IPS DF 6.9 (cell line): ENCODE data around the gene CALHM4.

ENCODE experiments used
- DNase-seq: peaks from one replicate; pipeline ENCODE4 v3.0.0-alpha.2; 2013; ENCODE audit warnings: low read depth, low spot score
- H3K27ac ChIP-seq: one replicate; pipeline ENCODE4 v1.5.1; 2013; ENCODE audit warnings: low read length, control low read depth
- H3K27me3 ChIP-seq: 2 replicates; pipeline ENCODE4 v1.6.1; 2013; ENCODE audit warnings: mild to moderate bottlenecking, low read length; ENCODE audit not compliant: control insufficient read depth, insufficient read depth
- H3K36me3 ChIP-seq: 2 replicates; pipeline ENCODE4 v1.6.1; 2013; ENCODE audit warnings: low read length; ENCODE audit not compliant: control insufficient read depth, insufficient read depth
- H3K4me1 ChIP-seq: 2 replicates; pipeline ENCODE4 v1.6.1; 2013; ENCODE audit warnings: low read length; ENCODE audit not compliant: control insufficient read depth, insufficient read depth
- H3K4me3 ChIP-seq: 2 replicates; pipeline ENCODE4 v1.5.1; 2013; ENCODE audit warnings: mild to moderate bottlenecking, low read length
- H3K9me3 ChIP-seq: 2 replicates; pipeline ENCODE4 v1.6.1; 2013; ENCODE audit warnings: low read length, inconsistent platforms; ENCODE audit not compliant: control insufficient read depth, insufficient read depth
- WGBS: extraction: QIAGEN DNeasy Blood & Tissue Kit; methylation state at CpG from one replicate; pipeline ENCODE4 v1.1.7; 2013; ENCODE audit warnings: mixed read lengths, missing lambda C conversion rate; ENCODE audit not compliant: insufficient read length, insufficient coverage; 5-methylcytosine and 5-hydroxymethylcytosine counted together

CALHM4 gene

DNA sequence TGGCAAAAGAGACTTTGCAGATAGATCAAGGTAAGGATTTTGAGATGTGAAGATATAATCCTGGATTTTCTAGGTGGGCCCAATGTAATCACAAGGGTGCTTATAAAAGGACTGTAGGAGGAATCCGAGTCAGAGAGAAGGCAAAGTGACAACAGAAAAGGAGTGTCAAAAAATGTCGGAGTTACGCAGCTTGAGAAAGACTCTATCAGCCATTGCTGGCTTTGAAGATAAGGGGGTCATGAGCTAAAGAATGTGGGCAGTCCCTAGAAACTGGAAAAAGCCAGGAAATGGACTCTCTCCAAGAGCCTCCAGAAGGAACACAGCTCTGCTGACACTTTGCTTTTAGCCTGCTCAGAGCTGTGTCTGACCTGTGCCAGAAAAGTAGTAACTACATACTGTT is 9.1 kb downstream of the CALHM4 start:
- Histone ChIP-seq H3K4me1 (no peaks in the 10 kb centered on the region), H3K9me3 (no peaks in the 10 kb centered on the region), H3K27me3 (no peaks in the 10 kb centered on the region), H3K36me3 (no peaks in the 10 kb centered on the region), H3K4me3 (no peak overlapping the region), H3K27ac (no peak overlapping the region)
- no peak for DNase-seq
- no CpG with 5 or more reads among the region's 3 CpGs for WGBS

- Histone ChIP-seq H3K27ac (no peak overlapping the region), H3K27me3 (no peaks in the 10 kb centered on the region), H3K36me3 (no peaks in the 10 kb centered on the region), H3K4me1 (no peaks in the 10 kb centered on the region), H3K9me3 (no peaks in the 10 kb centered on the region), H3K4me3 (no peak overlapping the region)
- DNase-seq, result no peak
- WGBS, result no CpG with 5 or more reads among the region's 9 CpGs
Observed at GRCh38 chr6:116563830-116564229, 10.3 kb downstream of the CALHM4 start.

DNA sequence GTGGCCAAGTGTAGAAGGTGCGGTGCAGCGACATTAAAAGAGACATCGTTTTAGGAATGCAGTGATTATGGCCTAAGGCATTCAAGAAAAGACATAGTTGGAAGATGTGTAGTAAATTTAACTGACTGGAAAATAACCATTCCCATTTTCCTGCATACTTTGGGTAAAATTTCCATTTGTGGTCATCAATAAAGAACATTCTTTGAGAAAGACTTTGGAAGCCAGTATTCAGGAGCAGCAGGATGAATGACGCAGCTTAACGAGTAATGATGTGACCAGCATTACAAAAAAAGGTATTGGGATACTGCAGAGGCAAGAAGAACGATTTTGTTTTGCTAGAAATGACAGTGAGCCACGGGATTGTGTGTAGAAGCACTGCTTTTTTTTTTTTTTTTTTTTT is 10.8 kb downstream of the CALHM4 start:
- WGBS, result no CpG with 5 or more reads among the region's 7 CpGs
- H3K27ac ChIP-seq, result no peak overlapping the region
- H3K27me3 ChIP-seq, result no peaks in the 10 kb centered on the region
- H3K4me3 ChIP-seq, result no peak overlapping the region
- no peak for DNase-seq
- no peaks in the 10 kb centered on the region for H3K4me1 ChIP-seq
- H3K36me3 ChIP-seq, result no peaks in the 10 kb centered on the region
- H3K9me3 ChIP-seq, result no peaks in the 10 kb centered on the region

GRCh38 chr6:116564921-116565872 is 11.6 kb downstream of the CALHM4 start:
- DNase-seq, result no peak
- Histone ChIP-seq H3K9me3 (no peaks in the 10 kb centered on the region), H3K27ac (no peak overlapping the region), H3K4me3 (no peak overlapping the region), H3K27me3 (no peaks in the 10 kb centered on the region), H3K4me1 (no peaks in the 10 kb centered on the region), H3K36me3 (no peaks in the 10 kb centered on the region)
- WGBS, result no CpG with 5 or more reads among the region's 42 CpGs

- Histone ChIP-seq H3K4me3 (no peak overlapping the region), H3K36me3 (no peaks in the 10 kb centered on the region), H3K4me1 (no peaks in the 10 kb centered on the region), H3K9me3 (no peaks in the 10 kb centered on the region), H3K27me3 (no peaks in the 10 kb centered on the region), H3K27ac (no peak overlapping the region)
- DNase-seq, result no peak
Observed at GRCh38 chr6:116568111-116568510, 14.6 kb downstream of the CALHM4 start.

GRCh38 chr6:116568821-116569755 is 15.5 kb downstream of the CALHM4 start:
- Histone ChIP-seq H3K4me3 (no peak overlapping the region), H3K27ac (no peak overlapping the region), H3K36me3 (no peaks in the 10 kb centered on the region), H3K9me3 (no peaks in the 10 kb centered on the region), H3K27me3 (no peaks in the 10 kb centered on the region), H3K4me1 (no peaks in the 10 kb centered on the region)
- DNase-seq, result no peak
- no CpG with 5 or more reads among the region's 7 CpGs for WGBS

GRCh38 chr6:116570856-116571682 is 17.5 kb downstream of the CALHM4 start, which contains the start of gene RWDD1:
TSS of gene RWDD1 (plus strand) at chr6:116571504. CDS start at chr6:116571583, 79 bp downstream.
- no peaks in the 10 kb centered on the region for H3K4me1 ChIP-seq
- H3K9me3 ChIP-seq, result no peaks in the 10 kb centered on the region
- H3K4me3 ChIP-seq, result peak within 1 kb of the TSS; percentile 85
- WGBS, result no CpG with 5 or more reads among the region's 62 CpGs
- no peaks in the 10 kb centered on the region for H3K36me3 ChIP-seq
- peak; percentile 95 for DNase-seq
- no peaks in the 10 kb centered on the region for H3K27me3 ChIP-seq
- no peak within 1 kb of the TSS for H3K27ac ChIP-seq

- no peak for DNase-seq
- WGBS, result no CpG with 5 or more reads among the region's 12 CpGs
- Histone ChIP-seq H3K36me3 (no peaks in the 10 kb centered on the region), H3K27ac (no peak overlapping the region), H3K27me3 (no peaks in the 10 kb centered on the region), H3K4me3 (peak overlapping the region; percentile 85), H3K9me3 (no peaks in the 10 kb centered on the region), H3K4me1 (no peaks in the 10 kb centered on the region)
Observed at GRCh38 chr6:116571683-116572000, 18.1 kb downstream of the CALHM4 start.

- Histone ChIP-seq H3K4me3 (peak overlapping the region; percentile 85; the same call in 1 of the 2 replicates), H3K36me3 (no peaks in the 10 kb centered on the region), H3K27me3 (no peaks in the 10 kb centered on the region), H3K4me1 (no peaks in the 10 kb centered on the region), H3K9me3 (no peaks in the 10 kb centered on the region), H3K27ac (no peak overlapping the region)
- no CpG with 5 or more reads among the region's 7 CpGs for WGBS
- DNase-seq, result no peak
Observed at GRCh38 chr6:116572162-116572561, 18.6 kb downstream of the CALHM4 start.

GRCh38 chr6:116575227-116575626 is 21.7 kb downstream of the CALHM4 start:
- no peaks in the 10 kb centered on the region for H3K4me1 ChIP-seq
- H3K27me3 ChIP-seq, result no peaks in the 10 kb centered on the region
- no peaks in the 10 kb centered on the region for H3K36me3 ChIP-seq
- no peak for DNase-seq
- H3K4me3 ChIP-seq, result no peak overlapping the region
- H3K27ac ChIP-seq, result no peak overlapping the region
- WGBS, result no CpG with 5 or more reads among the region's 2 CpGs
- no peaks in the 10 kb centered on the region for H3K9me3 ChIP-seq
